HG03469 (cell line): ENCODE measurements around the gene RAPGEF4.

Experiments
- ATAC-seq: cut with Tn5 transposase; IDR thresholded peaks from one replicate; pipeline ENCODE4 v1.9.1; 2021; ENCODE audit warnings: mild to moderate bottlenecking, moderate library complexity, moderate number of reproducible peaks; ENCODE audit not compliant: unreplicated experiment

Gene RAPGEF4

DNA sequence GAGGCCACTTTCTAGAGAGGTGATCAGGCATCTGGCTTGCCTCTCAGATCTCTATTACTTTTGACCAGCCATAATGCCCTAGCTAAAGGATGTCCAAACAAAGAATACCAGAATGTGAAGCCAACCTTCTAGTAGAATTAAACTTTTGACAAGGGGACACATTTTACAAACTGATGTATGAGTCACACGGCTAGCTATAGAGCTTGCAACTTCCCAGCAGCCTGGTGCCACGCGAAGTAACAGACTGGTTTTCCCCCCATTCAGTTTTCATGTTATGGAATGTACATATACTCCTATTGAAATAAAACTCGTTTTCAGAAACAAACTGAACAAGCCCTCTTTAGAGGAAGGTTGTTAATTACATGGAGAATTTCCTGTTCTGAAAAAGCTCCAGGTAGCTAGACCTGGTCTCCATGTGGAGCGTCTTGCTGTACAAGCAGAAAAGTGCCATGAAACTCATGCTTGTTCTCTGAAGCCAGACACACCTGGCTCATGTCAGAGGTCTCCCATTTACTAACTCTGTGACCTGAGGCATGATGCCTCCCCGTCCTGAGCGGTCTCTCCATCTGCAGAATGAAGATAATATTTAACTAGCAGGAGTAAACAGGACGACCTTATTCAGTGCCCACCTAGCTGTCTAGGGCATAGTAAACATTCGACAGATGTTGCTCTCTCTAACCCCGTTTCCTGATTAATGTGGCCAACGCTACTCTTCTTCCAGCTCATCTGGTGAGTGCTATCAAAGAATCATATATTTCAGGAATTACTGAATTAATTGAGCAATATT is 258.5 kb downstream of the RAPGEF4 start:
- ATAC-seq: no peak

- no peak for ATAC-seq
These were observed 259.2 kb downstream of the RAPGEF4 start for GRCh38 chr2:172994864-172995263.

- ATAC-seq: no peak
These were observed 259.9 kb downstream of the RAPGEF4 start for GRCh38 chr2:172995323-172996244.

DNA sequence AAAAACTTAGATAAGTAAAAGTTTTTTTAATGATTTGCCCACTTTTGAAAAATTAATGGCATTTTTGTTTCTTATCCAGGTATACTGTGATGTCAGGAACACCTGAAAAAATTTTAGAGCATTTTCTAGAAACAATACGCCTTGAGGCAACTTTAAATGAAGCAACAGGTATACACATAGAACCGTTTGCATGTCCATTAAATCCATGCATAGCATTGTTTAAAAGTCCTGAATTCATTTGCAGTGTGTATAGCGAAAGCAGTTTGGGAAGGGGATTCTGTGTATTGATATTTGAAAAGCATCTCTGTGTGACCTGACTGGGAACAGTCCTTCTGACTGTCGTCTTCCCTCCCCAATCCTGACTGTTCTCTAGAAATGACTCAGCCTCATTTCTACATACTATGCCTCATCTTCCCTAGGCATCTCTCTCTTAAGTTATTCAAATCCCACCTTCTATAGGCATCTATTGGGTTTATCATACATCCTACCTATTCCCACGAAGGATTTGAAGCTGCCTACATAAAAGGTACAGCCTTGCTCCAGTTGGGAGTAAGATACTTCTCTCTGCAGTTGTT is 260.8 kb downstream of the RAPGEF4 start:
- ATAC-seq: no peak

- no peak for ATAC-seq
These were observed 261.4 kb downstream of the RAPGEF4 start for GRCh38 chr2:172997031-172997430.

- ATAC-seq: no peak
These were observed 263.1 kb downstream of the RAPGEF4 start for GRCh38 chr2:172998547-172999272.

DNA sequence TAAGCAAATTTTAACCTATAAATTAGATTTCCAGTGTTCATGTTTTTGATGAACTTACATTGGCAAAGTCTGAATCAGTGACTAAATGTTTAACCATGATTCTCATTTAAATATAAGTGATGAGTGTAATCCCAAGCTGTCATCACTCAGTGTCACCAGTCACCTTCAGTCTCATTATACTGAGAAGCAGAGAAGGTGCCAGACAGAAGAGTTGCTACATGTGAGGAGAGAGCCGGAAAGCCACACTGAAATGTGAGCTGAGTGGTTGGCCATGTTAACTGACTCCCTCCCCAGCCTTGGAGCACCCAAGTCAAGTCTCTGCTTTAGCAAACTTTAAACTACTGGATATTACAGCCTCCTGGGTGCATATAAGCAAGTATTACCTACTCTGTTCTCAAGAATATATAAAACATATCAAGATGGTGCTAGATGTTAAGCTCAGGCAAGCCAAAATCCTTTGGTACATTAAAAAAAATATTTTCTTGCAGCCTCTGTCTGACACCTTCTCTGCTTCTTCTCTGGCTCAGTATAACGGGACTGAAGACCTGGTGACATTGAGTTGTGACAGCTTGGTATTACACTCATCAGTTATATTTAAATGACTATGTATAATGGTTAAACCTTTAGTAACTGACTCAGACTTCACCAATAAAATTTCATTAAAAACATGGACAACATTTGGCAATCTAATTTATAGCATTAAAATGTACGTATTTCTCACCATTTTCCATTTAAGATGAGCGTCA is 264.2 kb downstream of the RAPGEF4 start:
- no peak for ATAC-seq

- ATAC-seq: no peak
These were observed 266.3 kb downstream of the RAPGEF4 start for GRCh38 chr2:173001664-173002604.

DNA sequence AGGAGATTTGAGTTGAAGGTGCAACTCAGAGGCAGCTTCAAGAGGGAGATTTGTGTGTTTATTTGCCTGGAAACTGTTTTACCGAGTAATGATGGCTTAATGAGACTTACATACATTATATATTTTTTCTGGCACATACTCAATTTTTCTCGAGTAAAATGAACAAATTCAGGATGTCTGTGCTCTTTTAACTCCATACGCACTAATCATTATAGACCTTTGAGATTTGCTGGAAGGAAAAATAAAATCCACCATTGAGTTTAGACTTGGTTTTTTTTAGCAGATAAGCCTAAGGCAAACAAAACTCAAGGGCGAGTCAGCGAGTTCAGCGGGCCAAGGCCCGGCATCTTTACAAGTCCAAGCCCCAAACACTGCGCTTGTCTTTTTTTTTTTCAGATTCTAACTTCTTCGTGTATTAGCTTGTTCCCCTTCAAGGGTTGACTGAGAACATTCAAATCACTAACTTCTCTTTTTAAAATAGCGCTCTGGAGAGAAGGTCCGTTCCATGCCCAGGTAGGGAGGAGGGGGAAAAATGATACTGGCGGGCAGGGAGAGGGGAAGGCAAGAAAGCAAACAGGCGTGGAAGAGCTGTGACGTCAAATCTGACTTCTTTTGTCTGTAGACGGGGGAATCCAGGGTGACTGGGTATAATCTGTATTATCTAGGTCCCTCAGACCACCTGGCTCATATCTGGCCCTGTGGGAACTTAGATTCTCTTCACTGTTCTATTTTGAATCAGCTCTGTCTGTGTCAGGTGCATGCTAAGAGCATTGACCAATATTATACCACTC is 267.3 kb downstream of the RAPGEF4 start:
- no peak for ATAC-seq

DNA sequence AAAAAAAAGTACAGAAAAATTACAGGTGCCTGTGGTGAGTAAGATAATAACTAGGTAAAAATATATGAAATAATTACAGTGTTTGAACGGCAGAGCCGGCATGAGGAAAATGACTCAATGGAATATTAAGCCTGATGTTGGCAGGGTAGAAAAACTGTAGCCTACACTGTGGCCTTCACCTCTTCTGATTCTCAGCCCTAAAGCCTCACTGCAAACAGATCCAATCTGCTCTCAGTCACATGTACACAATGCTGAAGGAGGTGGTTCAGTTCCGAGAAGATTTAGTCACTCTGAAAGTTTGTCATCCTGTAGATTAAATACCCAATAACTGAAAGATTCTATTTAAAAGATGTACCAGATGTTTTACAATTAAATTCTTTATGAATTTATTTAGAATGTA is 273.1 kb downstream of the RAPGEF4 start:
- ATAC-seq: no peak

DNA sequence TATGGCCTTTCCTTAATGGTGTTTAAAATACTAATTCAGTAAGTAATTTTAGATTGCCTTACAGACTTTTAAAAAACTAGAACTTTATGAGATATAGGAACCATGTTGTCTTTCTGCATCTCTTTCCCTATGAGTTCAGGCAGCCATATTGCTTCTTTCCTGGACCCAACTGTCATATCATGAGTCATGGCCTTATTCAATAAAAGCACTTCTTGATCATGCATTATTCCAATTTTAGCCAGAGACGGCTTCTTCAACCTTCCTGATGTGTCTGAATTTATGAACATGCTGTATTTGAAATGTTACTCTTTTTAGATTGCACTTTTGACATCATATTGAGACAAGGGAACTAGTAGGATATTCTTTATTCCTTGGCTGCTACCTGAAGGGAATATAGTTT is 274.6 kb downstream of the RAPGEF4 start:
- ATAC-seq: no peak

DNA sequence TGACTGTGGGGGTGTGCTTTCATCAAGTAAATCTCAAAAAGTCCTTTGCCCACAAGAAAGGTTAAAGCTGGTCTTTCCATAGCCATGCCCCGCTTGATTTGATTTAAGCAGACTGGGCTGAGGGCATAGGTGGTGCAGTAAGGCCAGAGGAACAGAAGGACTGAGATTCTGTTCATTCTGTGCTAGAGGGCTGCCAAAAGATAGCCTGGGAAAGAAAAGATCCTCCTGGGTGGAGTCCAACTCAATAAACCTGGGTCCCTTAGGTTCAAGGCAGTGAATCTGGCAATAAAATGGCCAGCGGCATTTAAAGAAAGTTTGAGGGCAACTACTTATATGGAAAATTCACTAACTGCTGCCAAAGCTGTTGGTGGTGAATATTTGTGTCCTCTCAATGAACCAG is 280.8 kb downstream of the RAPGEF4 start:
- no peak for ATAC-seq

- no peak for ATAC-seq
These were observed 282.2 kb downstream of the RAPGEF4 start for GRCh38 chr2:173017646-173018420.

DNA sequence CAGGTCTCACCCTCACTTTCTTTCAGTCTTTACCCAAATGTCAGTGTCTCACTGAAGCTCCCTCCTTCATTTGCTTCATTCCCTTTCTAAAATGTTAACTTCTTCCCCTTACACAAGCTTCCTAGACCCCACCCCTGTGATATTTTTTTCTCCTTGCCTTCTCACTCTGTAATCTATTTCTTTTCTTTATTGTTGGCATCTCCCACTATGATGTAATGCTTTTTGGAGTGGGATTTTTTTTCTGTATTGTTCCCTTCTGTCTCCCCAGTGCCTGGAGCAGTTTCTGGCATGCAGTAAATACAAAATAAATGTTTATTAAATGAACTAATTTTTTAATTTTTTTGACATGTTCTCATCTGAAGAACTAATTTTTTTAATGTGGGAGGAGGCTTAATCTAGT is 284.1 kb downstream of the RAPGEF4 start:
- no peak for ATAC-seq

- no peak for ATAC-seq
These were observed 286.3 kb downstream of the RAPGEF4 start for GRCh38 chr2:173021939-173022371.

DNA sequence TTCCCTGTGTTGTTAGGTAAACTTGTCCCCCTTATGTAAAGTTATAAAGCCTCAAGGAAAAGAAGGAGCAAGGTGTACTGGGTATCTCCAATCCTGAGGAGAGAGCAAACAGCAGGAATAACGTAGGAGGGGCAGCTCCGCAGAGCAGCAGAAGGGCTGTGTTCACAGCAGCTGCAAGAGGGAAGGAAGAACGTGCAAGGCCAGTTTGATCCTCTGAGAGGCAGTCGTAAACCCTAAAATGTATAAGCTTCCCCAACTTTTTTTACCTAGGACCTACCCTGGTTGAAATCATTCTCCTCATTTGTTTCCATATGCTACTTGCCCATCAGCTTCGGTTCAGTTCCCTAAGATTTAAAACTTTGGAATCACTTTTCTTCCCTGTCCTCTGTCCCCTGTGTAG is 288.1 kb downstream of the RAPGEF4 start:
- ATAC-seq: no peak

DNA sequence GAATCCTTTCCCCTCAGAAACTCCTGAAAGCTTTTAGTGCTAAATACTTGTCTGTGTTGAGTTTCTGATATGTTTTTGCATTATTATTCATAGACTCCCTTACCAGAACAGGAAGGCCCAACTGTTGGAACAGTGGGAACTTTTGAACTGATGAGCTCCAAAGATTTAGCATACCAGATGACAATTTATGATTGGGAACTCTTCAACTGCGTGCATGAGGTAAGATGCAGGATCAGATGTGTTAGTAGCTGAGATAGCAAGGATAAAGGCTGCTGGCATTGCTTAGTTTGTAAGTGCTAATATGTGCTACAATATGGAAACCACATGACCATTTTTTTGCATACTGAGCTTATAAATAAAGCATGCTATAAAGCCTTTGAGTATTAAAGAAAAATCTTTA is 290.8 kb downstream of the RAPGEF4 start:
- ATAC-seq: no peak
